Stimulated activated CD4-positive, alpha-beta T cell treated with anti-CD3 and anti-CD28 coated beads, Interleukin-4, amount 100 ng/mL, for 1 hour (primary cell): ENCODE results near the gene SHISA5.
"Not testable (repeated sequence)": the region's sequence is repeated elsewhere in the genome, so short reads cannot be mapped to it uniquely, and the experiment has no call there.

Experiments used
- DNase-seq: peaks from one replicate; pipeline ENCODE4 v3.0.0-alpha.2; 2020

Gene SHISA5

GRCh38 chr3:48504051-48504946 is at the start of gene SHISA5:
Gene SHISA5, minus strand, starts transcription at chr3:48504174. Its CDS starts 80 bp downstream, at chr3:48504094.
- peak; percentile 63 for DNase-seq

- DNase-seq = no peak
Measured at GRCh38 chr3:48553361-48553760, 49.4 kb upstream of the SHISA5 start.

- no peak for DNase-seq
Measured at GRCh38 chr3:48552111-48552951, 48.4 kb upstream of the SHISA5 start.

- DNase-seq = not testable (repeated sequence)
Measured at GRCh38 chr3:48551651-48552050, 47.7 kb upstream of the SHISA5 start.

GRCh38 chr3:48548729-48549705 is 45.0 kb upstream of the SHISA5 start:
- peak; percentile 84 for DNase-seq

- no peak for DNase-seq
Measured at GRCh38 chr3:48548126-48548525, 44.2 kb upstream of the SHISA5 start.

GRCh38 chr3:48546203-48546829 is 42.3 kb upstream of the SHISA5 start:
- DNase-seq = no peak

- no peak for DNase-seq
Measured at GRCh38 chr3:48544141-48544540, 40.2 kb upstream of the SHISA5 start.

- DNase-seq = no peak
Measured at GRCh38 chr3:48543271-48543866, 39.4 kb upstream of the SHISA5 start.

- DNase-seq = no peak
Measured at GRCh38 chr3:48538451-48538850, 34.5 kb upstream of the SHISA5 start.

GRCh38 chr3:48536785-48537184 is 32.8 kb upstream of the SHISA5 start:
- no peak for DNase-seq

- no peak for DNase-seq
Measured at GRCh38 chr3:48536116-48536515, 32.1 kb upstream of the SHISA5 start.

GRCh38 chr3:48535578-48535977 is 31.6 kb upstream of the SHISA5 start:
- no peak for DNase-seq

GRCh38 chr3:48532977-48533337 is 29.0 kb upstream of the SHISA5 start:
- DNase-seq = no peak

GRCh38 chr3:48532271-48532976 is 28.4 kb upstream of the SHISA5 start:
- no peak for DNase-seq

- DNase-seq = not testable (repeated sequence)
Measured at GRCh38 chr3:48530701-48531100, 26.7 kb upstream of the SHISA5 start.

GRCh38 chr3:48528754-48529153 is 24.8 kb upstream of the SHISA5 start:
- no peak for DNase-seq

GRCh38 chr3:48528048-48528447 is 24.1 kb upstream of the SHISA5 start:
- DNase-seq = no peak

- no peak for DNase-seq
Measured at GRCh38 chr3:48524970-48525369, 21.0 kb upstream of the SHISA5 start.

GRCh38 chr3:48521635-48522034 is 17.7 kb upstream of the SHISA5 start:
- DNase-seq = no peak

- no peak for DNase-seq
Measured at GRCh38 chr3:48519277-48519643, 15.3 kb upstream of the SHISA5 start.
